NCI-H345 treated with DMSO at 0.1 percent for 48 hours (cell line): Measurements from ENCODE around the gene PYGB.

Experiments used
- DNase-seq: peaks from one replicate; lab custom pipeline; 2025; ENCODE audit not compliant: unreplicated experiment; lab: John Stamatoyannopoulos, UW

The PYGB gene

GRCh38 chr20:25280574-25281535, 33.0 kb downstream of the PYGB start:
- DNase-seq = no peak

- no peak for DNase-seq
Observed at GRCh38 chr20:25281541-25281991, 33.7 kb downstream of the PYGB start.

GRCh38 chr20:25282034-25282781, 34.3 kb downstream of the PYGB start:
- DNase-seq = no peak

DNA sequence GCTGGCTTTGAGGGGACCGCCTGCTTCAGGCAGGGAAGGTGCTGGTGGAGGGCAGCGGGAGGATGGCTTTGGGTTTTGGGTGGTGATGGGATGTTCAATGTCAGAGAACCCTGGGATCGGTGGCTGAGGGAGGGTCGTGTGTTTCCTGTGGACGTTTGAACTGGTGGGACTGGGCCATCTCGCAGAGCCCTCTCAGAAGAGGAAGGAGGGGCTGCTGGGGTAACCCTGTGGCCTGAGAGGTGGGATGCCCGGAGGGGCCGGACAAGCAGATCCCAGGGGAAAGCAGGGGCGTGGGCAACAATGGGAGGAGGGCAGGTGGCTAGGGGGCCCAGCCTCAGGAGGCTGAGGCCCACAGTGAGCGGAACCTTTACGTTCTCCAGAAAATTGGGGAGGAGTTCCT, 34.9 kb downstream of the PYGB start:
- DNase-seq = no peak

- DNase-seq = no peak
Observed at GRCh38 chr20:25283221-25283951, 35.5 kb downstream of the PYGB start.

DNA sequence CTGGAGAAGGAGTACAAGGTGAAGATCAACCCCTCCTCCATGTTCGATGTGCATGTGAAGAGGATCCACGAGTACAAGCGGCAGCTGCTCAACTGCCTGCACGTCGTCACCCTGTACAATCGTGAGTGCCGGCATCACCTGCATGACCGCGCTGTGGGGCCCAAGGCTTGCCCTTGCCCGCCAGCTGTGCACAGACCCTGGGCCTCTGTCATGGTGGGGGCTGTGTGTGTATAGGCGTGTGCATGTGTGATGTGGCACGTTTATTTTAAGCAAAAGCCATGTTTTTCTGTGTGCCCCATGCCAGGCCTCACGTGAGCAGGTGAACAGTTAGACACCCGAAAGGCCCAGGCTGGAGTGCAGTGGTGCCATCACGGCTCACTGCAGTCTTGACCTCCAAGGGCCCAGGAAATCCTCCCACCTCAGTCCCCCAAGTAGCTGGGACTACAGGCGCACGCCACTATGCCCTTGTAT, 36.3 kb downstream of the PYGB start:
- no peak for DNase-seq

DNA sequence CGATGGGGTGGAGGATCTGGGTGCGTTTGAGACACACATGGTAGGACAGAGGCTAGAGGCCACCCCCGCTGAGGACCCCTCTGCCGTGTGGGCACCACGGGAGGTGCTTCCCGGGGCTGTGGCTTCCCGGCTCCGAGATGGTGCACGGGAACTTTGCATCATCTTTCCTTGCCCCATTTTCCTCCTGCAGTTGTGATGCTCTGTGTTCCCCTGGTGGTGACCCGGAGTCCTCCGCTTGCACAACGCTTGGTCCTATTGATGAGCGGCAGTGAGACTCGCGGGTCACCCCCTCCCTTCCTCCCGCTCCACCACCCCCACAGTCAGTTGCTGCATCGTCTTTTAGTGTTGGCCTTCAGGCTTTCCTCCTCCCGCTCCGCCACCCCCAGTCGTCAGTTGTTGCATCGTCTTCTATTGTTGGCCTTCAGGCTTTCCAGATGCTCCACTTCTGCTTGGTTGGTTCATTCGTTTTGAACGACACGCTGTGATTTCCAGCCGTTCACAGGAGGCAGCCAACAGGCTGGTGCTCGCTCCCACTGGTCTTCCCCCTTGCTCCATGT, 37.3 kb downstream of the PYGB start:
- no peak for DNase-seq

DNA sequence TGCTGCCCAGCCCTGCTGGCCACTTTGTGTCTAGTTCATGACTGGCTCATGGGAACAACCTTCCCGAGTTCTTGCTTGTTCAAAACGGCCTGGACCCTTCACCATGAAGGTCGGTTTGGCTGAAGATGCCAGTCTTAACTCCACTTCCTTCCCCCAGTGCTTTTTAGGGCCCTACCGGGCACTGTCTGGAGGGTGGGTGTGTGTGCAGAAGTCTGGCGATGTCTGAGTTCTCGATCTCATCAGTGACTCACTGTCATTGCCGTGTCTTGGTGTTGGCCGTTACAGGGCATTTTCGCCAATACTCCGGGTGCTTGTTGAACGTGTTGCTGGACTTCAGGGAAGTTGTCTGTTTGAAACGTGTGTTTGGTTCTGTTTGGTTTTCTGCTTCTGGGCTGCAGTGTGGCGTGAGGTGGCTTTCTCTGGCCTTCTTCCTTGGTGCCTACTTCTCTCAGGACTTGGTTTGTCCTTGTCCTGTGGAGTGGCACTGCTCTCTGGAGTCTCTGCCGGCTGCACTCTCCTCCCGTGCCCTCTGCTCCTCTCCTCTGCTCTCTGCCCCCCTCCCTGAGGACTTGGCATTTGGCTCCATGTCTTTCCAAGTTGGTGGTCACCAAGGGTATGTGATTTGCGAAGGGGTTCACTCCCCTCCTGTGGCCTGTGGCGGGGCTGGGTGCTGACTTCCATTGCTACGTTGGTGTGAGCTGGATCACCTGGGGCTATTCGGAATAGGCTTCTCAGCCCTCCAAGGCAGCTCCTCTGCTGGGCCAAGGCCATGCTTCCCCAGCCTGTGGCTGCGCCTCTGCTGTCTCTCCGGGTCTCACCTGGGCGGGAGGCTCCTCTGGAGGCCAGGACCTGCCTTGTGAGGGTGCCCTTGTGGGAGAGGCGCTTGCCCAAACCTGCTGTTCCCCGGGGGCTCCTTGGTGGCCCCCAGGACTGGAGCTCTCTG, 38.2 kb downstream of the PYGB start:
- no peak for DNase-seq

GRCh38 chr20:25286917-25287316, 39.0 kb downstream of the PYGB start:
- DNase-seq = no peak

DNA sequence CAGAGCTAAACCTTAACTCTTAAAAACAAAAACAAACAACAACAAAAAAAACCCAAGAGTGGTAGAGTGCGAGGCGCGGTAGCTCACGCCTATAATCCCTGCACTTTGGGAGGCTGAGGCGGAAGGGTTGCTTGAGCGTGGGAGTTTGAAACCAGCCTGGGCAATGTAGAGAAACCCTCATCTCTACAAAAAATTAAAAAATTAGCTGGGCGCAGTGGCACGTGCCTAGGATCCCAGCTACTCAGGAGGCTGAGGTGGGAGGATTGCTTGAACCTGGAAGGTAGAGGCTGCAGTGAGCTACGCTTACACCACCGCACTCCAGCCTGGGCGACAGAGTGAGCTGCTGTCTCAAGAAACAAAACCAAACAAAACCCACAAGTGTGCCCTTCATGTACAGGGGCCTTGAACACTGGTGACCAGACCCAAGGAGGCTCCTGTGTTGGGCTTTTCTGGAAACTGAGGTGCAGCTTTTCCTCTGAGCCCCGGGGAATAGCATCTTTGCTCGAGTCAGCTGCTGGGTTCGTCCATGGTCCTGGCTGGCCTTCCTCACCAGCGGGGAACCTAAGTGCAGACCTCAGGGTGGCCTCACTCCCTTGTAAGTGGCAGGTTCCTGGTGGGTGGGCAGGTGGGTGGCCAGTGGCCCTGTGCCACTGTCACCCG, 39.9 kb downstream of the PYGB start:
- no peak for DNase-seq

DNA sequence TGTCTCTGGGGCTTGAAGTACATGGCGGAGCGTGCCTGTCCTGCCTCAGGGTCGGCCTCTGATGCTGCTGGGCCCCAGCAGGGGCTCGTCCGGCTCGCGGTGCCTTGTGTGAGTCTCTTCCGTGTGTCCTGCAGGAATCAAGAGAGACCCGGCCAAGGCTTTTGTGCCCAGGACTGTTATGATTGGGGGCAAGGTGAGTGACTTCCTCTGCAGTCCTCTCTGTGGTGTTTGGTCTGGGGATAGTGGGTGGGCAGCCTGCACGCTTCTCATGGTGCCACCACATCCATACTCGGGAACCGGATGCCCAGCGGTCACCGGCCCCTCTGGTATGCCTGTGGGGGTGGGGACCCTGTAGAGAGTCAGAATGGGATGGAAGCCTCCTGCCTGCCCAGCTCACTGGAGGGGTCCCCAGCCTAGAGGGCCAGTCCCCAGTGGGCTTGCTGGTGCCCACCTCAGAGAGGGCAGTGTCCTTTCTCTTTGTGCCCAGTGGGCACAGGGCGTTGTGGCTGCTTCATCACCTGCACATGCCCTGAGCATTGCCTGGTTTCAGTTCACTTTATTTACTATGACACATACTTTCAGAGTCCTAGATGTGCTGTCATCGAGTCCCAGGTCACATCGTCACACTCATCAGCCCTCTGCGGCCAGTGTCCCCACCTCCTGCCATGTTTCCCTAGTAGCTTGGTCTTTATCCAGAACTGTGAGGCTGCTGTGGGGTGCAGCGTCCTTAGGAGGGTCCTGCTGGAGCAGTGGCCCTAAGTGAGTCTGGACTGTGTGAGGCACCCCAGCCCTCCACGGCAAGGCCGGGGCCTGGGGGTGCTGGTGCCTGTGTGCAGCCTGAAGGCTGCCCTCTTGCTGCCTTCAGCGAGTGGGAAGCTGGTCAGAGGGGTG, 40.7 kb downstream of the PYGB start:
- no peak for DNase-seq

DNA sequence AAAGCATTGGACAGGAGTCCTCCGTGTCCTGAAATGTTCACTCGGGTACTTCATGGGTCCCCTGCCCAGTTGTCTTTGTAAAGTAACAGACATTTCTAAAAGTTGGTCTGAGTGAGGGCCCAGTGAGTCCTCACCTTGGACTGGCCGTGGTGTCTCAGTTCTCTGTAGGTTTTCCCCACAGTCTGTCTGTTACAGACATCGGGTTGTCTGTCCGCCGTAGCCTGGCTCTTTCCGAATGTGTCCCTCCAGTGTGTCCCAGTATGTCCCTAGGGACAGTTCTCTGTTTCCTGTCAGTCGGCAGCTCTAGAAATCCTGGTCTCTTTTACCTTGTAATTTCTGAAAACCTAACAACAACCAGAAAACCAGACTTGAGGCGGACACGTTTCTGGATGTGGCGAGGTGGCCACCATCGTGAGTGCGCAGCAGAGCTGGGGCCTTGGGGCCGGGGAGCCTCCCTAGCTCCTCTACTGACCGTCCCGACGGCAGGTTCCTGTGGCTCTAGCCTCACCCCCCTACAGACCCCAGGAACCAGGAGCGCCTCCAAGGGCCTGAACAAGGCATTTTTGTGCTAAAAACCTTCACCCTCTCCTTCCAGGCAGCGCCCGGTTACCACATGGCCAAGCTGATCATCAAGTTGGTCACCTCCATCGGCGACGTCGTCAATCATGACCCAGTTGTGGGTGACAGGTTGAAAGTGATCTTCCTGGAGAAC, 42.2 kb downstream of the PYGB start:
- no peak for DNase-seq

GRCh38 chr20:25290646-25291431, 43.0 kb downstream of the PYGB start:
- no peak for DNase-seq

DNA sequence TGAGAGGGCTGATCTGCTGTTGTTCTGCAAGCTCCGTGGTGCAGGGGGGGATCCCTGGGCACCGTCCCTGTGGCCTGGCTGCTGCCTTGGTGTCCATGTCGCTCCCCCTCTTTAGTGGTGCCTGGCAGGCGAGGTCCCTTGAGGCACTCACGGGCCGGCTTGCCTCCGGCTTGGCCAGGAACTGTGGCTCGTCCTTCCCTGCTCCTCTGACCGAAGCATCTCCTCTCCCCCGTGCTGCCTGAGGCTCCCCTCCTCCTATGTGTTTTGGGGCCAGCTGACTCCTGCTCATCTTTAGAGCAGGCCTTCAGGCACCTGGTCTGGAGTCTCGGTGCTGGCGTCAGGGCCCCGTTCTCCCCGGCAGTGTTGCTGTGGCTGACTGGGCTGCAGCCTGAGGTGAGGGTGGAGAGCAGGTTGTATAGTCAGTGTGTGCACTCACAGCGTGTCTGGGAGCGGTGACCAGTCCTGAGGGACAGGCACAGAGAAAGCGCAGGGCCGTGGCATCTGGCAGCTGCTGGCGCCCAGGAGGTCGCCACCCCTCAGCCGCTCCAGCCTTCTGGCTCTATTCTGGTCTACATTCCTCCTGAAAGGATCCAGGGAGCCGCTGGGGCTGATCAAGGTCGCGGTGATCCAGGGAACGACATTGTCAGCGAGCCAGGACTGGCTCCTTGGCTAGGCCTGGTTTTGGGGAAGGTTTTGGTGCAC, 43.7 kb downstream of the PYGB start:
- no peak for DNase-seq

- DNase-seq = no peak
Observed at GRCh38 chr20:25292176-25292891, 44.4 kb downstream of the PYGB start.

GRCh38 chr20:25293507-25293906, 45.6 kb downstream of the PYGB start:
- DNase-seq = no peak
